Measurements from ENCODE around the gene MYL6B. TPM values are rescaled to one million over a fixed set of nuclear protein-coding genes. Genes with fewer than 3 reads are reported as not detected.

MYL6B gene
- total and polyA plus RNA-seq, 2 of the 4 experiments (the other 2 are of a cell fraction), result 78.3 to 112 TPM

DNA sequence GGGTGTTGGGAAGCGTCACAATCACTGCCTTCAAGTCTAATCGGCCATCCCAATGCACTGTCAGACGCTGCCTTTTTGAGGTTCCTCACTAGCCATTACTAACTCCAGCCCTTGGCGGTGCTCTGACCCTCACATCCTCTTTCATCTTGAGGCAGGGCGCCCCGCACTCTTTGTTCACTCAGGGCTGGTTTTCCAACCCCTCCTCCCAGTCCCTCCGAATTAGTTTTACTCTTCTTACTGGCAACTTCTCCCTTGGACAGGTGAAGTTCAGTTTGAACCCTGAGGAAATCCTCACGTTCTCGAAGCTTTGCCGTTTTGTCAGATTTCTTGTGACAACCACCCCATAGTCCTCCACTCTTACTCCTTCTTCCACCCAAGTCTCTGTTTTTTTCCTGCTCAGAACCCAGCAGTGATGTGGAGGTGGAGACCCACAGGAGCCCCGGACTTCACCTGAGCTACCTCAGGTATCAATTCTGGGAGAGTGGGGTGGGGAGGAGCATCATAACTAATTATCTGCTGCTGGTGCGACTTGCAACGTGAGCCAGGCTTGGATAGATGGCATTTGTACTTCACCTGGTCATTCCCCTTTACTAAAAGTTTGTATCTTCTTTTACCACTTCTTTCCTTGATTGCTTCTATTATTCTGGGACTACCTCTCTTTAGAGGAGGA lies 33.6 kb upstream of the MYL6B start (continued):
- TF ChIP-seq, protein P1, sequence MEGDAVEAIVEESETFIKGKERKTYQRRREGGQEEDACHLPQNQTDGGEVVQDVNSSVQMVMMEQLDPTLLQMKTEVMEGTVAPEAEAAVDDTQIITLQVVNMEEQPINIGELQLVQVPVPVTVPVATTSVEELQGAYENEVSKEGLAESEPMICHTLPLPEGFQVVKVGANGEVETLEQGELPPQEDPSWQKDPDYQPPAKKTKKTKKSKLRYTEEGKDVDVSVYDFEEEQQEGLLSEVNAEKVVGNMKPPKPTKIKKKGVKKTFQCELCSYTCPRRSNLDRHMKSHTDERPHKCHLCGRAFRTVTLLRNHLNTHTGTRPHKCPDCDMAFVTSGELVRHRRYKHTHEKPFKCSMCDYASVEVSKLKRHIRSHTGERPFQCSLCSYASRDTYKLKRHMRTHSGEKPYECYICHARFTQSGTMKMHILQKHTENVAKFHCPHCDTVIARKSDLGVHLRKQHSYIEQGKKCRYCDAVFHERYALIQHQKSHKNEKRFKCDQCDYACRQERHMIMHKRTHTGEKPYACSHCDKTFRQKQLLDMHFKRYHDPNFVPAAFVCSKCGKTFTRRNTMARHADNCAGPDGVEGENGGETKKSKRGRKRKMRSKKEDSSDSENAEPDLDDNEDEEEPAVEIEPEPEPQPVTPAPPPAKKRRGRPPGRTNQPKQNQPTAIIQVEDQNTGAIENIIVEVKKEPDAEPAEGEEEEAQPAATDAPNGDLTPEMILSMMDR (conservative IDR thresholded peaks at IDR 0.05; ENCODE audit: low read depth, low read length), result no peak
- no peak for TF ChIP-seq CEBPB (IDR thresholded peaks at IDR 0.05; ENCODE audit: low read depth, low read length)
- TF ChIP-seq POLR2A (IDR thresholded peaks at IDR 0.05; ENCODE audit: low read depth, low read length), result no peak

Measured in IMR-90 (cell line).